Activated naive CD4-positive, alpha-beta T cell treated with anti-CD3 and anti-CD28 coated beads for 36 hours (primary cell): ENCODE results near the gene DCUN1D3. TPM values are rescaled to one million over a fixed set of nuclear protein-coding genes. Genes with fewer than 3 reads are reported as not detected.
"Not testable (repeated sequence)": the region's sequence is repeated elsewhere in the genome, so short reads cannot be mapped to it uniquely, and the experiment has no call there.

Experiments used
- CTCF ChIA-PET: fragments of 350-600 bp; sonication (Branson Sonifier 250); formaldehyde crosslinking; loops from one replicate; lab custom pipeline; 2021; ENCODE audit warnings: antibody characterized with exemption; lab: Charles Lee
- DNase-seq: peaks from one replicate; pipeline ENCODE4 v3.0.0-alpha.2; 2020
- H3K27ac Mint-ChIP-seq: one replicate; pipeline ENCODE4 v1.8.0; 2021; ENCODE audit warnings: mild to moderate bottlenecking, mixed read lengths
- H3K27me3 Mint-ChIP-seq: one replicate; pipeline ENCODE4 v1.8.0; 2021; ENCODE audit warnings: low read depth, mixed read lengths
- H3K36me3 Mint-ChIP-seq: one replicate; pipeline ENCODE4 v1.8.0; 2021; ENCODE audit warnings: low read depth, mixed read lengths
- H3K4me1 Mint-ChIP-seq: one replicate; pipeline ENCODE4 v1.8.0; 2021; ENCODE audit warnings: low read depth, mixed read lengths
- H3K4me3 Mint-ChIP-seq: one replicate; pipeline ENCODE4 v1.8.0; 2021; ENCODE audit warnings: mild to moderate bottlenecking, moderate library complexity, mixed read lengths
- H3K9me3 Mint-ChIP-seq: one replicate; pipeline ENCODE4 v1.8.0; 2021; ENCODE audit warnings: mixed read lengths
- intact Hi-C: fragments of 100-400 bp; cut with micrococcal nuclease; formaldehyde crosslinking; loops from one replicate; pipeline ENCODE4 v1.15.1; 2023
- total RNA-seq, 2 experiments: library from RNA; stranded (reverse); gene quantifications; one replicate each; pipeline ENCODE4 v1.2.3, GENCODE V29; 2021

DCUN1D3 gene
- total RNA-seq, 2 experiments from 2014 or later = 3.0 to 3.4 TPM

DNA sequence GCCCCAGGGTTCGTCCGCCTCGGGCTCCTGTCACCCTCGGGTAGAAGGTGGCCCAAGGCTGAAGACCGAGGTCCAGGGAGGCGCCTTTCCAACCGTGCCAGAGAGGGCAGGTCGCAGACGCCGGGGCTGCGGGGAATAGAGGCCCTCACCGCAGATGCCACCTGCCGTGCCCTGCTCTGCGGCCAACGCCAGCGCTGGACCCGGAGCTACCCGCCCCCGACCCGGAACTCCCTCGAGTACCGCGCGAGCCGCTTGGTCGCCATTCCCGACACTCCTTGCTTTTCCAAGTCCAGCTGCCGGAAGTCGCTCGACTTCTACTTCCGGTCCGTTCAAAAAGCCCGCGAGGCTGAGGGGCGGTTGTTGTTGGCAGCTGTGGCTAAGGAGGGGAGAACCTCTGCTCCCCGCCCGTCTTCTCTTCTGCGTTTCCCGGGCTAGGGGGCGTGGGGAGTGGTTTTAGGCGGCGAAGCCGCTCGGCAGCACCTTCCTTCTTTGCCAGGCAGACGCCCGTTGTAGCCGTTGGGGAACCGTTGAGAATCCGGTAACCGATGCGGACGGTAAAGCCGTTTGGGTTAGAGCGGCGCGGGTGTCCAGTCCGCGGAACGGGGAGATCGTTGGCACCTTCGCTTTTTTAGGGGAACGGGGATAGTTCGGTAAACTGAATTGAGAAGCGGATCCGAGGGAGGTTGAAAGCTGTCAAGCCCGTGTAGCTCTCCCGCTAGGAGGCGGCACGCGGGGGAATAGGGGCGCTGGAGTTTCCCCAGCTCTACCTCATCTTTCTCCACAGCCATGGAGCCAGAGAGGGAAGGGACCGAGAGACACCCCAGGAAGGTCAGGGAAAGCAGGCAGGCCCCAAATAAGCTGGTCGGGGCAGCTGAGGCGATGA, 93.7 kb downstream of the DCUN1D3 start, which contains the start of the genes ERI2 and REXO5:
TSS of gene ERI2 (minus strand) at position 305 of the 883 bp plus-strand sequence. CDS start at position 263, 42 bp downstream.
TSS of gene REXO5 (plus strand) at position 360 of the 883 bp plus-strand sequence. CDS start at position 787, 427 bp downstream.
- H3K4me3 Mint-ChIP-seq = peak within 1 kb of the TSS; percentile 98
- CTCF ChIA-PET = interaction anchor here (0.6 to 1.1 kb wide), 3 partner anchors 131 to 197 kb away, joined by 3 to 4 read pairs (median 3); no protein-coding TSS in a partner anchor
- intact Hi-C loops = loop anchor here (1.0 to 5.0 kb wide), 6 partner anchors 36 to 129 kb away; partner anchors contain the start of genes DCUN1D3, LYRM1 and THUMPD1
- H3K27me3 Mint-ChIP-seq = no peaks in the 10 kb centered on the region
- H3K27ac Mint-ChIP-seq = peak within 1 kb of the TSS; percentile 98
- H3K9me3 Mint-ChIP-seq = no peaks in the 10 kb centered on the region
- peaks cover 12% of the 10 kb centered on the region for H3K4me1 Mint-ChIP-seq
- H3K36me3 Mint-ChIP-seq = peaks cover 10% of the 10 kb centered on the region
- peak; percentile 87 for DNase-seq

- H3K36me3 Mint-ChIP-seq = peaks cover 10% of the 10 kb centered on the region
- peak; percentile 8 for DNase-seq
- peak overlapping the region; percentile 98 for H3K4me3 Mint-ChIP-seq
- intact Hi-C loops = loop anchor here (1.0 to 5.0 kb wide), 6 partner anchors 37 to 128 kb away; partner anchors contain the start of genes DCUN1D3, LYRM1 and THUMPD1
- not testable (repeated sequence) for H3K9me3 Mint-ChIP-seq, H3K27me3 Mint-ChIP-seq
- peak overlapping the region; percentile 98 for H3K27ac Mint-ChIP-seq
- CTCF ChIA-PET = interaction anchor here (0.7 to 1.1 kb wide), 2 partner anchors 130 to 145 kb away, joined by 3 read pairs; no protein-coding TSS in a partner anchor
- H3K4me1 Mint-ChIP-seq = peaks cover 12% of the 10 kb centered on the region
Observed at GRCh38 chr16:20805684-20806167, 94.4 kb downstream of the DCUN1D3 start.

Other genes starting within 250 kb of the DCUN1D3 start
- gene ACSM1, start 202.7 kb downstream of the DCUN1D3 start, total RNA-seq = not detected
- gene THUMPD1, start 158.5 kb downstream of the DCUN1D3 start, total RNA-seq = 10 to 100 TPM; 47.5 to 49.8 TPM
- gene ACSM3, start 136.3 kb downstream of the DCUN1D3 start, total RNA-seq = 10 to 100 TPM; 29.6 to 35.0 TPM
- 10 to 100 TPM; 18.4 to 19.6 TPM for gene ERI2, start 93.9 kb downstream of the DCUN1D3 start, total RNA-seq
- 10 to 100 TPM; 26.4 to 27.8 TPM for gene REXO5, start 93.8 kb downstream of the DCUN1D3 start, total RNA-seq
- 10 to 100 TPM; 20.4 to 20.8 TPM for gene LYRM1, start 413 bp upstream of the DCUN1D3 start, total RNA-seq